Endodermal cell (in vitro differentiated cells): ENCODE results near the gene NT5C3B. TPM values are rescaled to one million over a fixed set of nuclear protein-coding genes. Genes with fewer than 3 reads are reported as not detected.

Experiments used
- DNase-seq: peaks from one replicate; pipeline ENCODE4 v3.0.0-alpha.2; 2017
- H3K27ac ChIP-seq: 2 replicates; pipeline ENCODE4 v1.5.1; 2013; ENCODE audit warnings: mild to moderate bottlenecking, low read depth, low read length, moderate library complexity
- H3K27me3 ChIP-seq: 2 replicates; pipeline ENCODE4 v1.6.1; 2013; ENCODE audit warnings: mild to moderate bottlenecking, low read length, moderate library complexity; ENCODE audit not compliant: insufficient read depth, control insufficient read depth, poor library complexity, severe bottlenecking
- H3K36me3 ChIP-seq: 2 replicates; pipeline ENCODE4 v1.7.0; 2013; ENCODE audit warnings: mild to moderate bottlenecking, low read length, moderate library complexity; ENCODE audit not compliant: control insufficient read depth, insufficient read depth
- H3K4me1 ChIP-seq: one replicate; pipeline ENCODE4 v1.7.0; 2013; ENCODE audit warnings: low read length; ENCODE audit not compliant: control insufficient read depth, insufficient read depth
- H3K4me3 ChIP-seq: 2 replicates; pipeline ENCODE4 v1.5.1; 2013; ENCODE audit warnings: mild to moderate bottlenecking, low read length, moderate library complexity
- H3K9ac ChIP-seq: 2 replicates; pipeline ENCODE4 v1.6.1; 2013; ENCODE audit warnings: mild to moderate bottlenecking, low read length, moderate library complexity; ENCODE audit not compliant: poor library complexity, severe bottlenecking; ENCODE audit errors: extremely low read depth
- H3K9me3 ChIP-seq: 2 replicates; pipeline ENCODE4 v1.6.1; 2013; ENCODE audit warnings: mild to moderate bottlenecking, low read length, moderate library complexity; ENCODE audit not compliant: control insufficient read depth
- H3K27ac Mint-ChIP-seq: 2 replicates; pipeline ENCODE4 v1.8.0; 2020; ENCODE audit warnings: mixed read lengths
- H3K27me3 Mint-ChIP-seq: 2 replicates; pipeline ENCODE4 v1.8.0; 2021; ENCODE audit warnings: mild to moderate bottlenecking, mixed read lengths; ENCODE audit not compliant: insufficient read depth
- H3K36me3 Mint-ChIP-seq: 2 replicates; pipeline ENCODE4 v1.8.0; 2020; ENCODE audit warnings: low read depth, mixed read lengths
- H3K4me1 Mint-ChIP-seq: 2 replicates; pipeline ENCODE4 v1.8.0; 2020; ENCODE audit warnings: mixed read lengths
- H3K4me3 Mint-ChIP-seq: 2 replicates; pipeline ENCODE4 v1.8.0; 2020; ENCODE audit warnings: mild to moderate bottlenecking, moderate library complexity, mixed read lengths
- H3K9me3 Mint-ChIP-seq: 2 replicates; pipeline ENCODE4 v1.8.0; 2020; ENCODE audit warnings: mild to moderate bottlenecking, mixed read lengths
- WGBS, 2 experiments: methylation state at CpG; one replicate each; pipeline versions ENCODE4 v1.1.5 to v1.1.7; 2013; ENCODE audit warnings: missing lambda C conversion rate in 2 of 2, mixed read lengths in 1 of 2; ENCODE audit not compliant: insufficient coverage in 1 of 2, insufficient read length in 1 of 2; 5-methylcytosine and 5-hydroxymethylcytosine counted together
- total RNA-seq, 2 donors: library from RNA; stranded (reverse); fragmentation: NEBNext Ultra II Directional in 1 of 2; extraction: Animal tissue kit (Norgen Biotek cat#: 25700) in 1 of 2; gene quantifications; 2 replicates in 1 of 2; 3 replicates in 1 of 2; pipeline ENCODE4 v1.2.1, GENCODE V29; 2021
- TF ChIP-seq, protein P1 (sequence below): fragments of 200-600 bp; sonication (generic); conservative IDR thresholded peaks from 2 replicates; pipeline ENCODE4 v1.5.0; 2021; ENCODE audit warnings: antibody characterized with exemption, mild to moderate bottlenecking

The NT5C3B gene
- total RNA-seq, 2 donors from 2014 or later, result 65.2 to 79.5 TPM

DNA sequence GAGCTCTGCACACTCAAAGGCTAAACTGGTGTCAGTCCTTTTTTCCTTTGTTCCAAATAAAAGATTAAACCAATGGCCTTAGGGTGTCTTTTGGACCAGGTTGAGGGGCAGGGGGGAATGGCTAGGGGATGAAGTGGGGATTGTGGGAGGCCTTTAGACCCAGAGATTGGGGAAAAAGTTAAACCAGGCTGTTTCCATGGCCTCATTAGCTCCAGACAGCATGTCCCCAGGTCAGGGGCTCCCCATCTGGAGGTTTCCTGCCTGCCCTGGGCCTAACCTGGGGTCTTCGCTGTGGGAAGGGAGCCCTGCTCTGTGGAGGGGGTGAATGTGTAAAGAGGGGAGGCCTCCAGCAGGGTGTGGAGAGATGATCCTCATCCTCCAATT is 12.9 kb downstream of the NT5C3B start:
- peaks cover 26% of the 10 kb centered on the region for H3K36me3 ChIP-seq
- Mint-ChIP-seq H3K36me3 (peaks cover 33% of the 10 kb centered on the region), H3K4me3 (no peak overlapping the region), H3K4me1 (peaks cover 9% of the 10 kb centered on the region), H3K9me3 (no peaks in the 10 kb centered on the region), H3K27ac (peak overlapping the region; percentile 33), H3K27me3 (no peaks in the 10 kb centered on the region)
- no peaks in the 10 kb centered on the region for H3K27me3 ChIP-seq
- H3K27ac ChIP-seq, result peak overlapping the region; percentile 30
- TF ChIP-seq, protein P1, sequence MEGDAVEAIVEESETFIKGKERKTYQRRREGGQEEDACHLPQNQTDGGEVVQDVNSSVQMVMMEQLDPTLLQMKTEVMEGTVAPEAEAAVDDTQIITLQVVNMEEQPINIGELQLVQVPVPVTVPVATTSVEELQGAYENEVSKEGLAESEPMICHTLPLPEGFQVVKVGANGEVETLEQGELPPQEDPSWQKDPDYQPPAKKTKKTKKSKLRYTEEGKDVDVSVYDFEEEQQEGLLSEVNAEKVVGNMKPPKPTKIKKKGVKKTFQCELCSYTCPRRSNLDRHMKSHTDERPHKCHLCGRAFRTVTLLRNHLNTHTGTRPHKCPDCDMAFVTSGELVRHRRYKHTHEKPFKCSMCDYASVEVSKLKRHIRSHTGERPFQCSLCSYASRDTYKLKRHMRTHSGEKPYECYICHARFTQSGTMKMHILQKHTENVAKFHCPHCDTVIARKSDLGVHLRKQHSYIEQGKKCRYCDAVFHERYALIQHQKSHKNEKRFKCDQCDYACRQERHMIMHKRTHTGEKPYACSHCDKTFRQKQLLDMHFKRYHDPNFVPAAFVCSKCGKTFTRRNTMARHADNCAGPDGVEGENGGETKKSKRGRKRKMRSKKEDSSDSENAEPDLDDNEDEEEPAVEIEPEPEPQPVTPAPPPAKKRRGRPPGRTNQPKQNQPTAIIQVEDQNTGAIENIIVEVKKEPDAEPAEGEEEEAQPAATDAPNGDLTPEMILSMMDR, result no peak
- no peaks in the 10 kb centered on the region for H3K4me1 ChIP-seq
- WGBS, 2 experiments, result 94% methylated on average over 1 of the region's 1 CpG; no CpG with 5 or more reads in 1 of the 2 experiments
- no peak overlapping the region for H3K4me3 ChIP-seq
- H3K9ac ChIP-seq, result no peak overlapping the region
- H3K9me3 ChIP-seq, result no peaks in the 10 kb centered on the region
- no peak for DNase-seq

DNA sequence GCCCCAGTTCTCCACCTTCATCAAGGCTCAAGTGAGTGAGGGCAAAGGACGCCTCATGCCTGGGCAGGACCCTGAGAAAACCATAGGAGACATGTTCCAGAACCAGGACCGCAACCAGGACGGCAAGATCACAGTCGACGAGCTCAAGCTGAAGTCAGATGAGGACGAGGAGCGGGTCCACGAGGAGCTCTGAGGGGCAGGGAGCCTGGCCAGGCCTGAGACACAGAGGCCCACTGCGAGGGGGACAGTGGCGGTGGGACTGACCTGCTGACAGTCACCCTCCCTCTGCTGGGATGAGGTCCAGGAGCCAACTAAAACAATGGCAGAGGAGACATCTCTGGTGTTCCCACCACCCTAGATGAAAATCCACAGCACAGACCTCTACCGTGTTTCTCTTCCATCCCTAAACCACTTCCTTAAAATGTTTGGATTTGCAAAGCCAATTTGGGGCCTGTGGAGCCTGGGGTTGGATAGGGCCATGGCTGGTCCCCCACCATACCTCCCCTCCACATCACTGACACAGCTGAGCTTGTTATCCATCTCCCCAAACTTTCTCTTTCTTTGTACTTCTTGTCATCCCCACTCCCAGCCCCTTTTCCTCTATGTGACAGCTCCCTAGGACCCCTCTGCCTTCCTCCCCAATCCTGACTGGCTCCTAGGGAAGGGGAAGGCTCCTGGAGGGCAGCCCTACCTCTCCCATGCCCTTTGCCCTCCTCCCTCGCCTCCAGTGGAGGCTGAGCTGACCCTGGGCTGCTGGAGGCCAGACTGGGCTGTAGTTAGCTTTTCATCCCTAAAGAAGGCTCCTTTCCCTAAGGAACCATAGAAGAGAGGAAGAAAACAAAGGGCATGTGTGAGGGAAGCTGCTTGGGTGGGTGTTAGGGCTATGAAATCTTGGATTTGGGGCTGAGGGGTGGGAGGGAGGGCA is 13.6 kb downstream of the NT5C3B start:
- DNase-seq, result no peak
- H3K4me3 Mint-ChIP-seq, result no peak overlapping the region
- H3K27me3 Mint-ChIP-seq, result no peaks in the 10 kb centered on the region
- Histone ChIP-seq H3K4me3 (no peak overlapping the region), H3K27me3 (no peaks in the 10 kb centered on the region), H3K36me3 (peaks cover 26% of the 10 kb centered on the region), H3K27ac (no peak overlapping the region), H3K9me3 (no peaks in the 10 kb centered on the region), H3K4me1 (no peaks in the 10 kb centered on the region), H3K9ac (no peak overlapping the region)
- H3K36me3 Mint-ChIP-seq, result peaks cover 30% of the 10 kb centered on the region
- TF ChIP-seq, protein P1, result no peak
- no peaks in the 10 kb centered on the region for H3K9me3 Mint-ChIP-seq
- 97 to 100% methylated on average over 11 of the region's 12 CpGs for WGBS, 2 experiments
- peaks cover 9% of the 10 kb centered on the region for H3K4me1 Mint-ChIP-seq
- no peak overlapping the region for H3K27ac Mint-ChIP-seq

DNA sequence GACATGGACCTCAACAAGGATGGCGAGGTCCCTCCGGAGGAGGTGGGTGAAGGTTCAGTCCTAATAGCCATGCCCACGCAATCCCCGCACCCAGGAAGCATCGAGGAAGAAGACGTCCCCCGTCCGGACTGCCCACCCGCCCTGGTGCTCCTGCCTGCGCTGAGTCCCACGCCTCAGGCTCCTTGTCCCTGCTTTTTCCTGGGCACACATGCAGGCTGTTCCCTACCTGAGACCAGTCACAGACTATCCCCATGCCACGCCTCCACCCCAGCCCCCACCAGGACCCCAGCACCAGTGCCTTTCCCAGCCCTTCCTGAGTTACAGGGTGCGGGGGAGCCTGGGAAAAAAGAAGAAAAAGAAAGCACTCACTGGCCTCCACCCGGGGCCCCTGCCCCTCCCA is 14.3 kb downstream of the NT5C3B start:
- H3K4me3 ChIP-seq, result no peak overlapping the region
- no peaks in the 10 kb centered on the region for H3K27me3 ChIP-seq
- Mint-ChIP-seq H3K4me1 (peaks cover 9% of the 10 kb centered on the region), H3K36me3 (peaks cover 31% of the 10 kb centered on the region), H3K9me3 (no peaks in the 10 kb centered on the region), H3K27ac (no peak overlapping the region), H3K27me3 (no peaks in the 10 kb centered on the region), H3K4me3 (no peak overlapping the region)
- DNase-seq, result no peak
- H3K4me1 ChIP-seq, result no peaks in the 10 kb centered on the region
- no peak overlapping the region for H3K27ac ChIP-seq
- no peaks in the 10 kb centered on the region for H3K9me3 ChIP-seq
- TF ChIP-seq, protein P1, result no peak
- no peak overlapping the region for H3K9ac ChIP-seq
- H3K36me3 ChIP-seq, result peaks cover 29% of the 10 kb centered on the region
- 93% methylated on average over 10 to 14 of the region's 14 CpGs for WGBS, 2 experiments
